WERI-Rb-1 (cell line): ENCODE data around the gene CACNG1.

Experiments used
- DNase-seq: peaks from one replicate; pipeline ENCODE4 v3.0.0-alpha.2; 2020
- H3K27ac ChIP-seq: fragments of 250-450 bp; sonication (Bioruptor Pico); 2 replicates; pipeline ENCODE4 v1.5.1; 2020; ENCODE audit warnings: mild to moderate bottlenecking, moderate library complexity
- H3K27me3 ChIP-seq: fragments of 250-450 bp; sonication (Bioruptor Pico); 2 replicates; pipeline ENCODE4 v1.5.1; 2021; ENCODE audit warnings: mild to moderate bottlenecking, low read depth, moderate library complexity; ENCODE audit not compliant: insufficient read depth, severe bottlenecking
- H3K36me3 ChIP-seq: fragments of 250-450 bp; sonication (Bioruptor Pico); 2 replicates; pipeline ENCODE4 v1.5.1; 2020; ENCODE audit warnings: mild to moderate bottlenecking, moderate library complexity
- H3K4me3 ChIP-seq: 2 replicates; pipeline ENCODE4 v1.5.1; 2011; ENCODE audit warnings: low read depth, mild to moderate bottlenecking, control low read depth, low read length
- H3K9me3 ChIP-seq: fragments of 250-450 bp; sonication (Bioruptor Pico); 2 replicates; pipeline ENCODE4 v1.5.1; 2021; ENCODE audit warnings: mild to moderate bottlenecking, moderate library complexity; ENCODE audit not compliant: severe bottlenecking
- CTCF ChIP-seq: IDR thresholded peaks from 2 replicates; pipeline ENCODE4 v1.5.1; 2011; ENCODE audit warnings: low read depth, mild to moderate bottlenecking, control low read depth, inconsistent platforms, low read length

Gene CACNG1

GRCh38 chr17:67066717-67067116 is 22.4 kb downstream of the CACNG1 start:
- Histone ChIP-seq H3K27me3 (no peaks in the 10 kb centered on the region), H3K36me3 (no peaks in the 10 kb centered on the region), H3K4me3 (no peak overlapping the region), H3K27ac (no peak overlapping the region), H3K9me3 (no peaks in the 10 kb centered on the region)
- no peak for DNase-seq
- TF ChIP-seq CTCF = no peak

GRCh38 chr17:67067571-67068482 is 23.5 kb downstream of the CACNG1 start:
- TF ChIP-seq CTCF = no peak
- no peaks in the 10 kb centered on the region for H3K9me3 ChIP-seq
- H3K36me3 ChIP-seq = no peaks in the 10 kb centered on the region
- DNase-seq = peak; percentile 52
- H3K27me3 ChIP-seq = no peaks in the 10 kb centered on the region
- H3K27ac ChIP-seq = no peak overlapping the region
- H3K4me3 ChIP-seq = peak overlapping the region; percentile 2; the same call in 1 of the 2 replicates

DNA sequence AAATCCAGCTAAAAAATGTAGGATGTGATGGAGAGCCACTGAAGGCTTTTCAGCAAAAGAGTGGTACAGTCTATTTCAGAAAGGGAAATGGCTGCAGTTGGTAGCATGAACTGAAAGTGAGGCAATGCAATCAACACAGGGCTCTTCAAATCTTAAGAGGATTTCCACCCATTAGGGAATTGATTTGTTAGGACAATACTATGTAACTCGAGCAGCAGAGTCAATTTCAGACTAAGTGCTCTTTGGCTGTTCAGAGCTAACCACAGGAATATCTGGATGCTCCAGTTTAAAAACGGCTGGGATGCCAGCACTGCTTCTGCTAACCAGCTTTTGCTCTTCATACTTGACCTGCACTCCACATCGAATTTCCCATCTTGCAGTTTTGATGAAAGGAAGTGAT is 24.6 kb downstream of the CACNG1 start:
- no peak for TF ChIP-seq CTCF
- Histone ChIP-seq H3K4me3 (no peak overlapping the region), H3K9me3 (no peaks in the 10 kb centered on the region), H3K27ac (no peak overlapping the region), H3K36me3 (no peaks in the 10 kb centered on the region), H3K27me3 (no peaks in the 10 kb centered on the region)
- DNase-seq = peak; percentile 50

- H3K27me3 ChIP-seq = no peaks in the 10 kb centered on the region
- no peak for DNase-seq
- H3K27ac ChIP-seq = no peak overlapping the region
- H3K4me3 ChIP-seq = no peak overlapping the region
- no peaks in the 10 kb centered on the region for H3K9me3 ChIP-seq
- H3K36me3 ChIP-seq = no peaks in the 10 kb centered on the region
- TF ChIP-seq CTCF = no peak
Observed at GRCh38 chr17:67069603-67070136, 25.3 kb downstream of the CACNG1 start.

DNA sequence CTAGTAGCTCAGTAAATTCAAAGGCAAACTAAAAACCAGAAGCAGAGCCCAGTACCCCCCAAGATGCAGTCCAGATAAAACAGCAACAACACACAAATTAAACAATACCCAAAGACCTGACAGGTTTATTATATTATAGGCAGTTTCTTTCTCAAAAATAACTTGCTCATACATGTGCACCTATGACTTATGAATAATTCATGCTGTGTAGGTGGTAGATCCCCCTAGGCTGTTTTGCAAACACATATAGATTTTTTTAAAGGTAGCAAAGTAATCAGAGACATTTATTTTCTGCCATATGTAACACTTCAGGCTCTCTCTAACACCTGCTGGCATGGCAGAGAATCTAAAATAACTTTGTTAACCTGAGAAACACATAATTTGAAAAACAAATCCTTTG is 27.2 kb downstream of the CACNG1 start:
- H3K4me3 ChIP-seq = no peak overlapping the region
- TF ChIP-seq CTCF = no peak
- H3K27ac ChIP-seq = no peak overlapping the region
- H3K9me3 ChIP-seq = no peaks in the 10 kb centered on the region
- H3K36me3 ChIP-seq = no peaks in the 10 kb centered on the region; the same call in 1 of the 2 replicates
- H3K27me3 ChIP-seq = no peaks in the 10 kb centered on the region
- no peak for DNase-seq

- H3K27me3 ChIP-seq = no peaks in the 10 kb centered on the region
- no peak overlapping the region for H3K4me3 ChIP-seq
- DNase-seq = no peak
- H3K27ac ChIP-seq = no peak overlapping the region
- no peaks in the 10 kb centered on the region; the same call in 1 of the 2 replicates for H3K36me3 ChIP-seq
- TF ChIP-seq CTCF = no peak
- H3K9me3 ChIP-seq = no peaks in the 10 kb centered on the region
Observed at GRCh38 chr17:67072885-67073284, 28.5 kb downstream of the CACNG1 start.
